SK-N-SH (cell line): ENCODE measurements around the gene PRICKLE3. TPM values are rescaled to one million over a fixed set of nuclear protein-coding genes. Genes with fewer than 3 reads are reported as not detected.

Experiments used
- CTCF ChIA-PET: fragments of 300-600, 350-600 bp; formaldehyde crosslinking; extraction: SDS; loops from one replicate; lab custom pipeline; 2021; lab: Yijun Ruan, JAX
- POLR2A ChIA-PET: fragments of 350-600 bp; sonication (Branson Sonifier 250); formaldehyde crosslinking; extraction: SDS; loops from one replicate; lab custom pipeline; 2020; ENCODE audit warnings: antibody characterized with exemption, inconsistent platforms; lab: Yijun Ruan, JAX
- DNase-seq: peaks from one replicate; pipeline ENCODE4 v3.0.0; 2012
- H2AFZ ChIP-seq: fragments of 200-600 bp; sonication (generic); 2 replicates; pipeline ENCODE4 v1.8.1; 2016; ENCODE audit warnings: antibody characterized with exemption, mild to moderate bottlenecking, low read depth
- H3F3A ChIP-seq: fragments of 200-600 bp; sonication (generic); replicated peaks from 2 replicates; pipeline ENCODE3; 2016; ENCODE audit warnings: antibody characterized with exemption, mild to moderate bottlenecking; ENCODE audit not compliant: insufficient read depth
- H3K27ac ChIP-seq, 2 experiments: fragments of 200-500 bp in 1 of 2; fragments of 200-600 bp in 1 of 2; sonication (Bioruptor generic) in 1 of 2; sonication (generic), shearing (Covaris generic) in 1 of 2; 2 replicates each; pipeline versions ENCODE4 v1.5.1 to v1.6.1; 2014 to 2016; ENCODE audit warnings: low read depth in 2 of 2, inconsistent platforms in 1 of 2, low read length in 1 of 2, mild to moderate bottlenecking in 1 of 2, mixed read lengths in 1 of 2
- H3K27me3 ChIP-seq: fragments of 200-600 bp; sonication (generic), shearing (Covaris generic); 2 replicates; pipeline ENCODE4 v1.6.1; 2016; ENCODE audit warnings: mixed run types; ENCODE audit not compliant: insufficient read depth
- H3K36me3 ChIP-seq, 2 experiments: fragments of 200-500 bp in 1 of 2; fragments of 200-600 bp in 1 of 2; sonication (Bioruptor generic) in 1 of 2; sonication (generic) in 1 of 2; replicated peaks in 1 of 2; 2 replicates each; pipeline versions ENCODE3 to v1.5.1; 2014 to 2016; ENCODE audit warnings: low read length in 1 of 2, mild to moderate bottlenecking in 1 of 2; ENCODE audit not compliant: insufficient read depth in 2 of 2, control insufficient read depth in 1 of 2
- H3K4me1 ChIP-seq, 2 experiments: fragments of 200-500 bp in 1 of 2; fragments of 200-600 bp in 1 of 2; sonication (Bioruptor generic) in 1 of 2; sonication (generic), shearing (Covaris generic) in 1 of 2; 2 replicates each; pipeline versions ENCODE4 v1.5.1 to v1.6.1; 2014 to 2016; ENCODE audit warnings: low read depth in 1 of 2, low read length in 1 of 2, mixed run types in 1 of 2; ENCODE audit not compliant: insufficient read depth in 2 of 2, control insufficient read depth in 1 of 2
- H3K4me2 ChIP-seq: fragments of 200-600 bp; sonication (generic), shearing (Covaris generic); 2 replicates; pipeline ENCODE4 v1.6.1; 2017; ENCODE audit warnings: mixed run types
- H3K4me3 ChIP-seq, 2 experiments: fragments of 200-500 bp in 1 of 2; fragments of 200-600 bp in 1 of 2; sonication (Bioruptor generic) in 1 of 2; sonication (generic), shearing (Covaris generic) in 1 of 2; 2 replicates each; pipeline versions ENCODE4 v1.5.1 to v1.8.1; 2014 to 2016; ENCODE audit warnings: low read depth in 2 of 2, inconsistent platforms in 1 of 2, low read length in 1 of 2, mild to moderate bottlenecking in 1 of 2, mixed read lengths in 1 of 2, moderate library complexity in 1 of 2
- H3K79me2 ChIP-seq: fragments of 200-600 bp; sonication (generic); 2 replicates; pipeline ENCODE4 v1.8.1; 2017; ENCODE audit warnings: mild to moderate bottlenecking; ENCODE audit not compliant: insufficient read depth
- H3K9ac ChIP-seq: fragments of 200-600 bp; sonication (generic); 2 replicates; pipeline ENCODE4 v1.6.1; 2017; ENCODE audit warnings: mixed run types
- H3K9me2 ChIP-seq: fragments of 200-600 bp; sonication (generic); 2 replicates; pipeline ENCODE4 v1.6.1; 2017; ENCODE audit warnings: mixed run types
- H3K9me3 ChIP-seq: fragments of 200-600 bp; sonication (generic); 2 replicates; pipeline ENCODE4 v1.6.1; 2017; ENCODE audit warnings: mixed run types, mild to moderate bottlenecking, moderate library complexity
- H4K20me1 ChIP-seq: fragments of 200-600 bp; sonication (generic); 2 replicates; pipeline ENCODE4 v1.6.1; 2017; ENCODE audit warnings: mild to moderate bottlenecking, mixed run types; ENCODE audit not compliant: insufficient read depth
- CHD2 ChIP-seq: fragments of 150-350 bp; IDR thresholded peaks from 2 replicates; pipeline ENCODE4 v1.6.1; 2018; ENCODE audit warnings: low read length; ENCODE audit not compliant: partially characterized antibody
- EP300 ChIP-seq, 2 experiments: IDR thresholded peaks; 2 replicates each; pipeline versions ENCODE4 v1.4.0 to v1.6.1; 2012; ENCODE audit warnings: borderline replicate concordance in 1 of 2, low read depth in 1 of 2, low read length in 1 of 2
- FOXM1 ChIP-seq: IDR thresholded peaks from 2 replicates; pipeline ENCODE4 v1.4.0; 2012; ENCODE audit warnings: low read depth, mild to moderate bottlenecking
- GABPA ChIP-seq: IDR thresholded peaks from 2 replicates; pipeline ENCODE4 v1.4.0; 2012; ENCODE audit warnings: low read depth, mild to moderate bottlenecking
- JUND ChIP-seq: IDR thresholded peaks from 2 replicates; pipeline ENCODE4 v1.4.0; 2012
- MEF2A ChIP-seq: IDR thresholded peaks from 2 replicates; pipeline ENCODE4 v1.4.0; 2012; ENCODE audit warnings: low read depth, borderline replicate concordance
- NRF1 ChIP-seq: IDR thresholded peaks from 2 replicates; pipeline ENCODE4 v1.6.1; 2012; ENCODE audit warnings: low read depth, mild to moderate bottlenecking, low read length
- POLR2AphosphoS5 ChIP-seq: IDR thresholded peaks from 2 replicates; pipeline ENCODE4 v1.6.1; 2012; ENCODE audit warnings: low read depth, low read length
- RCOR1 ChIP-seq: fragments of 150-350 bp; IDR thresholded peaks from 2 replicates; pipeline ENCODE4 v1.6.1; 2017; ENCODE audit warnings: antibody characterized with exemption, low read length
- RFX5 ChIP-seq: IDR thresholded peaks from 2 replicates; pipeline ENCODE4 v1.6.1; 2012; ENCODE audit warnings: mild to moderate bottlenecking, improper control_type of control experiment, low read length
- RXRA ChIP-seq: IDR thresholded peaks from 2 replicates; pipeline ENCODE4 v1.4.0; 2012; ENCODE audit warnings: low read depth, mild to moderate bottlenecking, borderline replicate concordance
- SIN3A ChIP-seq: IDR thresholded peaks from 2 replicates; pipeline ENCODE4 v1.6.1; 2012; ENCODE audit warnings: low read depth, mild to moderate bottlenecking, low read length, moderate library complexity, borderline replicate concordance
- TCF12 ChIP-seq: IDR thresholded peaks from 2 replicates; pipeline ENCODE4 v1.4.0; 2012
- WGBS: methylation state at CpG from one replicate; pipeline ENCODE4 v1.1.6; 2017; ENCODE audit warnings: low lambda C conversion rate; 5-methylcytosine and 5-hydroxymethylcytosine counted together
- polyA plus RNA-seq, 3 experiments: library from polyadenylated mRNA; depleted of rRNA; stranded (reverse); fragments of >200 nt; gene quantifications; 2 replicates each; pipeline ENCODE4 v1.2.3, GENCODE V29; 2012
- TF ChIP-seq, protein P1 (sequence below): IDR thresholded peaks from 2 replicates; pipeline ENCODE4 v1.4.0; 2012; ENCODE audit warnings: low read depth, borderline replicate concordance
- TF ChIP-seq, protein P2 (sequence below): fragments of 200-600 bp; sonication (generic); IDR thresholded peaks from 2 replicates; pipeline ENCODE4 v1.6.1; 2017; ENCODE audit warnings: antibody characterized with exemption, mild to moderate bottlenecking, moderate library complexity
- TF ChIP-seq, protein P3 (sequence below): IDR thresholded peaks from 2 replicates; pipeline ENCODE4 v1.4.0; 2012; ENCODE audit warnings: low read depth, borderline replicate concordance
- TF ChIP-seq, protein P4 (sequence below): IDR thresholded peaks from 2 replicates; pipeline ENCODE4; 2012

Gene PRICKLE3
- polyA plus RNA-seq, 1 of the 3 experiments (the other 2 are of a cell fraction) = 0.07 TPM

DNA sequence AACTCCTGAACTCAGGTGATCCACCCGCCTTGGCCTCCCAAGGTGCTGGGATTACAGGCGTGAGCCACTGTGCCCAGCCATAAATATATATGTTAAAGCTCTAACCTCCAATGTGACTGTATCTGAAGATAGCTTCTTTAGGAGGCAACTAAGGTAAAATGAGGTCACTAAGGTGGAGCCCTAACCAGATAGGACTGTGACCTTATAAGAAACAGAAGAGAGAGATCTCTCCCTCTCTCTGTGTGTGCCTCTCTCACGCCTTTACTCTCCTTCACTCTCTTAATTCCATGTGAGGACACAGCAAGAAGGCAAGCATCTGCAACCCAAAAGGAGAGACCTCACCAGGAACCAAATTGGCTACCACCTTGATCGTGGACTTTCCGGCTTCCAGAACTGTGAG is 24.5 kb downstream of the PRICKLE3 start:
- ChIA-PET POLR2A (no interaction called here), CTCF (no interaction called here)
- no peak overlapping the region for H3K4me2 ChIP-seq
- TF ChIP-seq SIN3A (no peak), TCF12 (no peak), POLR2AphosphoS5 (no peak), RCOR1 (no peak), EP300 (IDR thresholded peaks at IDR 0.05; ENCODE audit: borderline replicate concordance in 1 of 2, low read depth in 1 of 2, low read length in 1 of 2) (no peak), RXRA (no peak), RFX5 (no peak), FOXM1 (no peak), GABPA (no peak), JUND (no peak), MEF2A (no peak), CHD2 (no peak), NRF1 (no peak)
- TF ChIP-seq, protein P1, sequence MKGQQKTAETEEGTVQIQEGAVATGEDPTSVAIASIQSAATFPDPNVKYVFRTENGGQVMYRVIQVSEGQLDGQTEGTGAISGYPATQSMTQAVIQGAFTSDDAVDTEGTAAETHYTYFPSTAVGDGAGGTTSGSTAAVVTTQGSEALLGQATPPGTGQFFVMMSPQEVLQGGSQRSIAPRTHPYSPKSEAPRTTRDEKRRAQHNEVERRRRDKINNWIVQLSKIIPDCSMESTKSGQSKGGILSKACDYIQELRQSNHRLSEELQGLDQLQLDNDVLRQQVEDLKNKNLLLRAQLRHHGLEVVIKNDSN = no peak
- TF ChIP-seq, protein P2, sequence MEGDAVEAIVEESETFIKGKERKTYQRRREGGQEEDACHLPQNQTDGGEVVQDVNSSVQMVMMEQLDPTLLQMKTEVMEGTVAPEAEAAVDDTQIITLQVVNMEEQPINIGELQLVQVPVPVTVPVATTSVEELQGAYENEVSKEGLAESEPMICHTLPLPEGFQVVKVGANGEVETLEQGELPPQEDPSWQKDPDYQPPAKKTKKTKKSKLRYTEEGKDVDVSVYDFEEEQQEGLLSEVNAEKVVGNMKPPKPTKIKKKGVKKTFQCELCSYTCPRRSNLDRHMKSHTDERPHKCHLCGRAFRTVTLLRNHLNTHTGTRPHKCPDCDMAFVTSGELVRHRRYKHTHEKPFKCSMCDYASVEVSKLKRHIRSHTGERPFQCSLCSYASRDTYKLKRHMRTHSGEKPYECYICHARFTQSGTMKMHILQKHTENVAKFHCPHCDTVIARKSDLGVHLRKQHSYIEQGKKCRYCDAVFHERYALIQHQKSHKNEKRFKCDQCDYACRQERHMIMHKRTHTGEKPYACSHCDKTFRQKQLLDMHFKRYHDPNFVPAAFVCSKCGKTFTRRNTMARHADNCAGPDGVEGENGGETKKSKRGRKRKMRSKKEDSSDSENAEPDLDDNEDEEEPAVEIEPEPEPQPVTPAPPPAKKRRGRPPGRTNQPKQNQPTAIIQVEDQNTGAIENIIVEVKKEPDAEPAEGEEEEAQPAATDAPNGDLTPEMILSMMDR = no peak
- TF ChIP-seq, protein P3, sequence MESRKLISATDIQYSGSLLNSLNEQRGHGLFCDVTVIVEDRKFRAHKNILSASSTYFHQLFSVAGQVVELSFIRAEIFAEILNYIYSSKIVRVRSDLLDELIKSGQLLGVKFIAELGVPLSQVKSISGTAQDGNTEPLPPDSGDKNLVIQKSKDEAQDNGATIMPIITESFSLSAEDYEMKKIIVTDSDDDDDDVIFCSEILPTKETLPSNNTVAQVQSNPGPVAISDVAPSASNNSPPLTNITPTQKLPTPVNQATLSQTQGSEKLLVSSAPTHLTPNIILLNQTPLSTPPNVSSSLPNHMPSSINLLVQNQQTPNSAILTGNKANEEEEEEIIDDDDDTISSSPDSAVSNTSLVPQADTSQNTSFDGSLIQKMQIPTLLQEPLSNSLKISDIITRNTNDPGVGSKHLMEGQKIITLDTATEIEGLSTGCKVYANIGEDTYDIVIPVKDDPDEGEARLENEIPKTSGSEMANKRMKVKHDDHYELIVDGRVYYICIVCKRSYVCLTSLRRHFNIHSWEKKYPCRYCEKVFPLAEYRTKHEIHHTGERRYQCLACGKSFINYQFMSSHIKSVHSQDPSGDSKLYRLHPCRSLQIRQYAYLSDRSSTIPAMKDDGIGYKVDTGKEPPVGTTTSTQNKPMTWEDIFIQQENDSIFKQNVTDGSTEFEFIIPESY = no peak
- TF ChIP-seq, protein P4, sequence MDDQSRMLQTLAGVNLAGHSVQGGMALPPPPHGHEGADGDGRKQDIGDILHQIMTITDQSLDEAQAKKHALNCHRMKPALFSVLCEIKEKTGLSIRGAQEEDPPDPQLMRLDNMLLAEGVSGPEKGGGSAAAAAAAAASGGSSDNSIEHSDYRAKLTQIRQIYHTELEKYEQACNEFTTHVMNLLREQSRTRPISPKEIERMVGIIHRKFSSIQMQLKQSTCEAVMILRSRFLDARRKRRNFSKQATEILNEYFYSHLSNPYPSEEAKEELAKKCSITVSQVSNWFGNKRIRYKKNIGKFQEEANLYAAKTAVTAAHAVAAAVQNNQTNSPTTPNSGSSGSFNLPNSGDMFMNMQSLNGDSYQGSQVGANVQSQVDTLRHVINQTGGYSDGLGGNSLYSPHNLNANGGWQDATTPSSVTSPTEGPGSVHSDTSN = no peak
- H3K4me3 ChIP-seq = no peak overlapping the region
- no peak overlapping the region for H3K9ac ChIP-seq
- no peaks in the 10 kb centered on the region for H3K79me2 ChIP-seq
- H3K36me3 ChIP-seq = no peaks in the 10 kb centered on the region
- no peaks in the 10 kb centered on the region for H3K9me2 ChIP-seq
- H3F3A ChIP-seq = no peaks in the 10 kb centered on the region
- DNase-seq = no peak
- WGBS = 51% methylated on average over 5 of the region's 5 CpGs
- no peak overlapping the region for H2AFZ ChIP-seq
- H4K20me1 ChIP-seq = no peaks in the 10 kb centered on the region
- H3K27me3 ChIP-seq = peaks cover 8% of the 10 kb centered on the region; the same call in 1 of the 2 replicates
- H3K9me3 ChIP-seq = no peaks in the 10 kb centered on the region
- H3K27ac ChIP-seq = no peak overlapping the region
- peaks cover 2 to 4% of the 10 kb centered on the region in 2 experiments; a peak in 1 of 4 replicates for H3K4me1 ChIP-seq
